K562 (cell line): ENCODE data around the gene POMGNT1. TPM values are rescaled to one million over a fixed set of nuclear protein-coding genes. Genes with fewer than 3 reads are reported as not detected.
A peak's percentile ranks its signal among the peaks of the same experiment; 100 is the strongest.

ENCODE experiments used
- ADNP ChIP-seq: fragments of 200-800 bp; sonication (Bioruptor generic); IDR thresholded peaks from 2 replicates; pipeline ENCODE4 v1.6.1; 2016; ENCODE audit warnings: missing genetic modification characterization, missing compliant biosample characterization
- CBX3 ChIP-seq, 2 experiments: IDR thresholded peaks; 1 replicate in 1 of 2; 2 replicates in 1 of 2; pipeline ENCODE4 v1.6.1; 2012; ENCODE audit warnings: inconsistent platforms in 2 of 2, low read length in 2 of 2, borderline replicate concordance in 1 of 2, control low read depth in 1 of 2
- HIVEP1 ChIP-seq: fragments of 250-450 bp; sonication (Bioruptor Pico); IDR thresholded peaks from 2 replicates; pipeline ENCODE4 v1.4.0; 2020; ENCODE audit warnings: mild to moderate bottlenecking
- HSF4 ChIP-seq: fragments of 250-450 bp; sonication (Bioruptor Pico); IDR thresholded peaks from 2 replicates; pipeline ENCODE4 v2.1.2; 2022; ENCODE audit warnings: mild to moderate bottlenecking, moderate library complexity, borderline replicate concordance
- NFE2 ChIP-seq: IDR thresholded peaks from 2 replicates; pipeline ENCODE4 v1.6.1; 2014; ENCODE audit warnings: antibody characterized with exemption, low read depth
- PHTF2 ChIP-seq: fragments of 250-450 bp; sonication (Bioruptor Pico); IDR thresholded peaks from 2 replicates; pipeline ENCODE4 v1.5.0; 2021; ENCODE audit warnings: mild to moderate bottlenecking
- POLR2G ChIP-seq: fragments of 200-400 bp; formaldehyde crosslinking; IDR thresholded peaks from 2 replicates; pipeline ENCODE4 v1.6.1; 2017; ENCODE audit warnings: low read depth, mild to moderate bottlenecking, antibody characterized with exemption, low read length, moderate library complexity
- SAFB2 ChIP-seq: fragments of 200-400 bp; formaldehyde crosslinking; IDR thresholded peaks from 2 replicates; pipeline ENCODE4 v1.6.1; 2018; ENCODE audit warnings: borderline replicate concordance, low read length, low read depth, moderate library complexity; ENCODE audit not compliant: severe bottlenecking
- SMAD1 ChIP-seq: fragments of 150-350 bp; IDR thresholded peaks from 2 replicates; pipeline ENCODE4 v1.6.1; 2014; ENCODE audit warnings: low read length, low read depth; ENCODE audit not compliant: partially characterized antibody
- SMAD3 ChIP-seq: fragments of 450-650 bp; formaldehyde crosslinking; conservative IDR thresholded peaks from 2 replicates; pipeline ENCODE4 v1.4.0; 2020; ENCODE audit warnings: mild to moderate bottlenecking
- SMAD4 ChIP-seq: fragments of 250-450 bp; sonication (Bioruptor Pico); conservative IDR thresholded peaks from 2 replicates; pipeline ENCODE4 v1.8.0; 2021; ENCODE audit warnings: inconsistent platforms, mild to moderate bottlenecking, moderate library complexity
- ZNF23 ChIP-seq: fragments of 250-450 bp; sonication (Bioruptor Pico); IDR thresholded peaks from 2 replicates; pipeline ENCODE4 v1.4.0; 2020; ENCODE audit warnings: mild to moderate bottlenecking
- ZNF3 ChIP-seq: fragments of 250-450 bp; sonication (Bioruptor Pico); IDR thresholded peaks from 2 replicates; pipeline ENCODE4 v1.5.0; 2021; ENCODE audit warnings: mild to moderate bottlenecking, moderate library complexity
- polyA plus RNA-seq, 8 experiments: library from polyadenylated mRNA; depleted of rRNA in 4 of 8; stranded (reverse) in 5 of 8; unstranded in 3 of 8; fragments of >200 nt; fragmentation: Nextera tagmentation in 2 of 8; fragmentation: Illumina TruSeq in 1 of 8; extraction: Ambion mirVana in 2 of 8; extraction: Trizol in 1 of 8; gene quantifications; 2 replicates each; pipeline versions ENCODE4 v1.2.1 to v1.2.3, GENCODE V29; 2011 to 2014; ENCODE audit warnings: inconsistent platforms in 1 of 8, missing spikeins in 1 of 8
- total RNA-seq, 7 experiments: library from RNA; depleted of rRNA in 6 of 7; stranded (reverse); fragments of >200 nt in 6 of 7; fragmentation: Illumina TruSeq in 2 of 7; extraction: Trizol in 2 of 7; gene quantifications; 2 replicates each; pipeline versions ENCODE4 v1.2.1 to v1.2.3, GENCODE V29; 2011 to 2021; ENCODE audit warnings: low replicate concordance in 1 of 7
- TF ChIP-seq, protein P1 (sequence below): fragments of 250-450 bp; sonication (Bioruptor Pico); IDR thresholded peaks from 2 replicates; pipeline ENCODE4 v1.8.0; 2022; ENCODE audit warnings: moderate library complexity, mild to moderate bottlenecking, inconsistent platforms
- TF ChIP-seq, protein P2 (sequence below): fragments of 450-650 bp; IDR thresholded peaks from 2 replicates; pipeline ENCODE4 v1.7.0; 2016; ENCODE audit warnings: borderline replicate concordance
- TF ChIP-seq, protein P3 (sequence below): fragments of 200-800 bp; sonication (Bioruptor generic); IDR thresholded peaks from 2 replicates; pipeline ENCODE4 v1.6.1; 2017; ENCODE audit warnings: missing genetic modification characterization, missing compliant biosample characterization
- TF ChIP-seq, protein P4 (sequence below): sonication (generic); formaldehyde crosslinking; IDR thresholded peaks from 2 replicates; pipeline ENCODE4 v1.8.0; 2022; ENCODE audit warnings: mild to moderate bottlenecking, missing genetic modification reagents, borderline replicate concordance
- TF ChIP-seq, protein P5 (sequence below): sonication (generic); IDR thresholded peaks from 2 replicates; pipeline ENCODE4 v1.6.1; 2016

Gene POMGNT1
- total and polyA plus RNA-seq, 9 of the 15 experiments (the other 6 are each of a cell fraction or from before 2014, with no cell fraction given), result 14.1 to 58.9 (median 37.8) TPM

DNA sequence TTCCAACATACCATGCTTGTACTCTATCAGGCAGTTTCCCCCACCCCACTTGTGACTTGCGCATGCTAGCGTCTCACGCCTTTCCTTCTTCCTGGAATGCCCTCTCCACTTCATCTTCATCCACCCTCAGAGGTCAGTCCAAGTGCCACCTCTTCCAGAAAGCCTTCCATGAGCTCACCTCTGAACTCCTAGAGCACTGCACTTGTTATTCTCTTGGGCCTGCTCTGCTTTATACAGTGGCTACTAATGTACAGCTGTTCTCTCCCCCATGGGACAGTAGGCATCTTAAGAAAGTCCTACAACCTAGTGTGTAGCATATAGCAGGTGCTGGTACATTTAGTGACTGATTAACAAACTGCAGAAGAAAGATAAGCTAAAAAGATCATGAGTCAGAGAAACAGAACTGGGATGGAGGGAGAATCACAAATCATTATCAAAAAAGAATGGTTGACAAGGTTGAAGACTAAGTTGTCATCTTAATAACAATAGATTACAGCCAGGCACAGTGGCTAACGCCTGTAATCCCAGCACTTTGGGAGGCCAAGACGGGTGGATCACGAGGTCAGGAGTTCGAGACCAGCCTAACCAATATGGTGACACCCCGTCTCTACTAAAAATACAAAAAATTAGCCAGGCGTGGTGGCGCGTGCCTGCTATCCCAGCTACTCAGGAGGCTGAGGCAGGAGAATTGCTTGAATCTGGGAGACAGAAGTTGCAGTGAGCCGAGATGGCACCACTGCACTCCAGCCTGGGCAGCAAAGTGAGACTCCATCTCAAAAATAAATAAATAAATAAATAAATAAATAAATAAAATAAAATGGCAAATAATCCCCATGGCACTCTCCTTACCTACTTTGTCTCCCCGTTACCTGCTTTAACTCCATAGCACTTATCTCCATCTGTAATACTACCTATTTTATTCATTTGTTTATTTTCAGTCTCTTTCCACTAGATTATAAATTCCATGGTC, 39.6 kb downstream of the POMGNT1 start (continued):
- peak; percentile 58 for TF ChIP-seq SMAD1
- 0 out of 2 replicates have a peak, but pooled peaks have one; percentile 42 for TF ChIP-seq SMAD3 (CRISPR knock-in tag)
- TF ChIP-seq, protein P1, sequence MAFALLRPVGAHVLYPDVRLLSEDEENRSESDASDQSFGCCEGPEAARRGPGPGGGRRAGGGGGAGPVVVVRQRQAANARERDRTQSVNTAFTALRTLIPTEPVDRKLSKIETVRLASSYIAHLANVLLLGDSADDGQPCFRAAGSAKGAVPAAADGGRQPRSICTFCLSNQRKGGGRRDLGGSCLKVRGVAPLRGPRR (CRISPR knock-in tag), result no peak
- TF ChIP-seq, protein P2, sequence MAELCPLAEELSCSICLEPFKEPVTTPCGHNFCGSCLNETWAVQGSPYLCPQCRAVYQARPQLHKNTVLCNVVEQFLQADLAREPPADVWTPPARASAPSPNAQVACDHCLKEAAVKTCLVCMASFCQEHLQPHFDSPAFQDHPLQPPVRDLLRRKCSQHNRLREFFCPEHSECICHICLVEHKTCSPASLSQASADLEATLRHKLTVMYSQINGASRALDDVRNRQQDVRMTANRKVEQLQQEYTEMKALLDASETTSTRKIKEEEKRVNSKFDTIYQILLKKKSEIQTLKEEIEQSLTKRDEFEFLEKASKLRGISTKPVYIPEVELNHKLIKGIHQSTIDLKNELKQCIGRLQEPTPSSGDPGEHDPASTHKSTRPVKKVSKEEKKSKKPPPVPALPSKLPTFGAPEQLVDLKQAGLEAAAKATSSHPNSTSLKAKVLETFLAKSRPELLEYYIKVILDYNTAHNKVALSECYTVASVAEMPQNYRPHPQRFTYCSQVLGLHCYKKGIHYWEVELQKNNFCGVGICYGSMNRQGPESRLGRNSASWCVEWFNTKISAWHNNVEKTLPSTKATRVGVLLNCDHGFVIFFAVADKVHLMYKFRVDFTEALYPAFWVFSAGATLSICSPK, result no peak
- TF ChIP-seq, protein P3, sequence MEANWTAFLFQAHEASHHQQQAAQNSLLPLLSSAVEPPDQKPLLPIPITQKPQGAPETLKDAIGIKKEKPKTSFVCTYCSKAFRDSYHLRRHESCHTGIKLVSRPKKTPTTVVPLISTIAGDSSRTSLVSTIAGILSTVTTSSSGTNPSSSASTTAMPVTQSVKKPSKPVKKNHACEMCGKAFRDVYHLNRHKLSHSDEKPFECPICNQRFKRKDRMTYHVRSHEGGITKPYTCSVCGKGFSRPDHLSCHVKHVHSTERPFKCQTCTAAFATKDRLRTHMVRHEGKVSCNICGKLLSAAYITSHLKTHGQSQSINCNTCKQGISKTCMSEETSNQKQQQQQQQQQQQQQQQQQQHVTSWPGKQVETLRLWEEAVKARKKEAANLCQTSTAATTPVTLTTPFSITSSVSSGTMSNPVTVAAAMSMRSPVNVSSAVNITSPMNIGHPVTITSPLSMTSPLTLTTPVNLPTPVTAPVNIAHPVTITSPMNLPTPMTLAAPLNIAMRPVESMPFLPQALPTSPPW (CRISPR knock-in tag), result peak; percentile 82
- TF ChIP-seq SMAD4, result peak; percentile 94
- TF ChIP-seq, protein P4, sequence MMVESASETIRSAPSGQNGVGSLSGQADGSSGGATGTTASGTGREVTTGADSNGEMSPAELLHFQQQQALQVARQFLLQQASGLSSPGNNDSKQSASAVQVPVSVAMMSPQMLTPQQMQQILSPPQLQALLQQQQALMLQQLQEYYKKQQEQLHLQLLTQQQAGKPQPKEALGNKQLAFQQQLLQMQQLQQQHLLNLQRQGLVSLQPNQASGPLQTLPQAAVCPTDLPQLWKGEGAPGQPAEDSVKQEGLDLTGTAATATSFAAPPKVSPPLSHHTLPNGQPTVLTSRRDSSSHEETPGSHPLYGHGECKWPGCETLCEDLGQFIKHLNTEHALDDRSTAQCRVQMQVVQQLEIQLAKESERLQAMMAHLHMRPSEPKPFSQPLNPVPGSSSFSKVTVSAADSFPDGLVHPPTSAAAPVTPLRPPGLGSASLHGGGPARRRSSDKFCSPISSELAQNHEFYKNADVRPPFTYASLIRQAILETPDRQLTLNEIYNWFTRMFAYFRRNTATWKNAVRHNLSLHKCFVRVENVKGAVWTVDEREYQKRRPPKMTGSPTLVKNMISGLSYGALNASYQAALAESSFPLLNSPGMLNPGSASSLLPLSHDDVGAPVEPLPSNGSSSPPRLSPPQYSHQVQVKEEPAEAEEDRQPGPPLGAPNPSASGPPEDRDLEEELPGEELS (CRISPR knock-in tag), result no peak
- no peak for TF ChIP-seq ZNF3 (CRISPR knock-in tag)
- TF ChIP-seq, protein P5, sequence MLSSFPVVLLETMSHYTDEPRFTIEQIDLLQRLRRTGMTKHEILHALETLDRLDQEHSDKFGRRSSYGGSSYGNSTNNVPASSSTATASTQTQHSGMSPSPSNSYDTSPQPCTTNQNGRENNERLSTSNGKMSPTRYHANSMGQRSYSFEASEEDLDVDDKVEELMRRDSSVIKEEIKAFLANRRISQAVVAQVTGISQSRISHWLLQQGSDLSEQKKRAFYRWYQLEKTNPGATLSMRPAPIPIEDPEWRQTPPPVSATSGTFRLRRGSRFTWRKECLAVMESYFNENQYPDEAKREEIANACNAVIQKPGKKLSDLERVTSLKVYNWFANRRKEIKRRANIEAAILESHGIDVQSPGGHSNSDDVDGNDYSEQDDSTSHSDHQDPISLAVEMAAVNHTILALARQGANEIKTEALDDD, result peak; percentile 98
- TF ChIP-seq ADNP (tag), result peak; percentile 100
- TF ChIP-seq PHTF2 (CRISPR knock-in tag), result no peak
- no peak for TF ChIP-seq ZNF23
- TF ChIP-seq HSF4 (CRISPR knock-in tag), result no peak
- TF ChIP-seq HIVEP1 (CRISPR knock-in tag), result no peak
- peak in 1 of 2 experiments; percentile 87; a peak in 2 of 3 replicates for TF ChIP-seq CBX3 (IDR thresholded peaks at IDR 0.05; ENCODE audit: borderline replicate concordance in 1 of 2, low read length in 2 of 2)
- TF ChIP-seq NFE2, result peak; percentile 90
- no peak for TF ChIP-seq POLR2G
- no peak for TF ChIP-seq SAFB2
